Measurements from ENCODE around the gene MEGF6. TPM values are rescaled to one million over a fixed set of nuclear protein-coding genes. Genes with fewer than 3 reads are reported as not detected.

The MEGF6 gene
- total RNA-seq, 1 experiment from 2014 or later: 21.3 TPM

DNA sequence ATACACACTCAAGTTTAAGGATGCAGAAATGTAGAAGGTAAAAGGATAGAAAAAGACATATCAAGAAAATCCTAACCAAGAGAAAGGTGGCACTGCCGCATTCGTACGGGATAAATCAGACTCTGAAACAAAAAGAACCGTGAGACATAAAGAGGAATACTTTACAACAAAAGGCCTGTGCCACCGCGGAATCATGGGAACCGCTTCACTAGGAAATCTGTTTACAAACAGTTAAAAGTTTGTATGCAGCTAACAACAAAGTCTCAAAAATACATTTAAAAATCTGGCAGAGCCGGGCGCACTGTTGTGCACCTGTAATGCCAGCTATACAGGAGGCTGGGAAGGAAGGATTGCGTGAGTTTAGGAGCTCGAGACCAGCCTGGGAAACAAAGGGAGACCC lies 30.5 kb upstream of the MEGF6 start:
- H3T11ph ChIP-seq (ENCODE audit: low read length): no peak overlapping the region
- no peak overlapping the region for H4K8ac ChIP-seq (replicated peaks; ENCODE audit: insufficient read length, low read depth, low read length)
- H4K91ac ChIP-seq (ENCODE audit: insufficient read length, low read depth, low read length): no peak overlapping the region
- H2AFZ ChIP-seq (ENCODE audit: low read length): no peak overlapping the region
- no peak overlapping the region for H3K56ac ChIP-seq (ENCODE audit: insufficient read length, low read depth, low read length)
- no peak overlapping the region for H2BK5ac ChIP-seq (ENCODE audit: insufficient read length, low read length)
- H3K4me2 ChIP-seq (ENCODE audit: insufficient read depth, insufficient read length, low read length): no peak overlapping the region
- H3K23me2 ChIP-seq (ENCODE audit: insufficient read length, low read depth, low read length, poor library complexity, severe bottlenecking): no peaks in the 10 kb centered on the region
- Mint-ChIP-seq H3K27ac (peak overlapping the region in 1 of 3 experiments; percentile 72; a peak in 2 of 7 replicates), H3K27me3 (ENCODE audit: low read depth) (no peaks in the 10 kb centered on the region), H3K9me3 (no peaks in the 10 kb centered on the region), H3K36me3 (ENCODE audit: insufficient read depth in 1 of 3, low read depth in 3 of 3) (peaks cover 2 to 52% (median 26%) of the 10 kb centered on the region in 3 experiments; a peak in 6 of 7 replicates), H3K4me1 (no peaks in the 10 kb centered on the region), H3K4me3 (no peak overlapping the region; a peak in 1 of 5 replicates)
- no peak overlapping the region for H3K9ac ChIP-seq (ENCODE audit: extremely low read depth, insufficient read length, low read length)
- WGBS (ENCODE audit: extremely low coverage, insufficient read length, low lambda C conversion rate): no CpG with 5 or more reads among the region's 11 CpGs
- no peak overlapping the region for H3K23ac ChIP-seq (ENCODE audit: insufficient read length, low read depth, low read length)
- H2BK12ac ChIP-seq (ENCODE audit: insufficient read length, low read depth, low read length): no peak overlapping the region
- TF ChIP-seq, protein P1, sequence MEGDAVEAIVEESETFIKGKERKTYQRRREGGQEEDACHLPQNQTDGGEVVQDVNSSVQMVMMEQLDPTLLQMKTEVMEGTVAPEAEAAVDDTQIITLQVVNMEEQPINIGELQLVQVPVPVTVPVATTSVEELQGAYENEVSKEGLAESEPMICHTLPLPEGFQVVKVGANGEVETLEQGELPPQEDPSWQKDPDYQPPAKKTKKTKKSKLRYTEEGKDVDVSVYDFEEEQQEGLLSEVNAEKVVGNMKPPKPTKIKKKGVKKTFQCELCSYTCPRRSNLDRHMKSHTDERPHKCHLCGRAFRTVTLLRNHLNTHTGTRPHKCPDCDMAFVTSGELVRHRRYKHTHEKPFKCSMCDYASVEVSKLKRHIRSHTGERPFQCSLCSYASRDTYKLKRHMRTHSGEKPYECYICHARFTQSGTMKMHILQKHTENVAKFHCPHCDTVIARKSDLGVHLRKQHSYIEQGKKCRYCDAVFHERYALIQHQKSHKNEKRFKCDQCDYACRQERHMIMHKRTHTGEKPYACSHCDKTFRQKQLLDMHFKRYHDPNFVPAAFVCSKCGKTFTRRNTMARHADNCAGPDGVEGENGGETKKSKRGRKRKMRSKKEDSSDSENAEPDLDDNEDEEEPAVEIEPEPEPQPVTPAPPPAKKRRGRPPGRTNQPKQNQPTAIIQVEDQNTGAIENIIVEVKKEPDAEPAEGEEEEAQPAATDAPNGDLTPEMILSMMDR (conservative IDR thresholded peaks at IDR 0.05): no peak
- H3K27me3 ChIP-seq (ENCODE audit: insufficient read depth, low read length): no peaks in the 10 kb centered on the region
- no peak overlapping the region for H2BK20ac ChIP-seq (ENCODE audit: low read depth, low read length, poor library complexity, severe bottlenecking)
- no peak overlapping the region for H2BK15ac ChIP-seq (ENCODE audit: low read depth, low read length)
- no peaks in the 10 kb centered on the region for H3K9me3 ChIP-seq (ENCODE audit: control insufficient read depth, low read depth, low read length)
- H3K4ac ChIP-seq (ENCODE audit: low read depth, low read length): no peak overlapping the region
- H2AK5ac ChIP-seq (ENCODE audit: insufficient read length, low read length): no peak overlapping the region
- H3K79me2 ChIP-seq (ENCODE audit: insufficient read depth, low read length): no peaks in the 10 kb centered on the region
- no peak overlapping the region for H3K18ac ChIP-seq (ENCODE audit: insufficient read length, low read depth, low read length)
- H2BK120ac ChIP-seq (ENCODE audit: low read depth, low read length, poor library complexity, severe bottlenecking): no peak overlapping the region
- H3K14ac ChIP-seq (ENCODE audit: insufficient read depth, low read length): no peak overlapping the region
- no peaks in the 10 kb centered on the region for H4K20me1 ChIP-seq (ENCODE audit: control insufficient read depth, insufficient read depth, insufficient read length)
- no peak overlapping the region for H4K5ac ChIP-seq (ENCODE audit: insufficient read length, low read depth, low read length)
- H3K27ac ChIP-seq (ENCODE audit: insufficient read length, low read depth, low read length): no peak overlapping the region
- no peak for DNase-seq
- H3K79me1 ChIP-seq (ENCODE audit: insufficient read depth, low read depth, low read length, poor library complexity, severe bottlenecking): no peaks in the 10 kb centered on the region
- H3K4me1 ChIP-seq (ENCODE audit: insufficient read depth, low read length): no peaks in the 10 kb centered on the region
